Fibroblast of mammary gland (primary cell): Measurements from ENCODE around the gene AZU1.
"Not testable (repeated sequence)": the region's sequence is repeated elsewhere in the genome, so short reads cannot be mapped to it uniquely, and the experiment has no call there.

Source experiments
- DNase-seq: peaks from one replicate; pipeline ENCODE4 v3.0.0-alpha.2; 2010; ENCODE audit warnings: low read depth
- H3K4me3 ChIP-seq: 2 replicates; pipeline ENCODE4 v1.5.1; 2011; ENCODE audit warnings: low read depth, mild to moderate bottlenecking, low read length, moderate library complexity; ENCODE audit not compliant: control insufficient read depth
- TF ChIP-seq, protein P1 (sequence below): conservative IDR thresholded peaks from 2 replicates; pipeline ENCODE4 v1.5.1; 2011; ENCODE audit warnings: low read depth, low read length, inconsistent platforms; ENCODE audit not compliant: control insufficient read depth, insufficient read depth

AZU1 gene

DNA sequence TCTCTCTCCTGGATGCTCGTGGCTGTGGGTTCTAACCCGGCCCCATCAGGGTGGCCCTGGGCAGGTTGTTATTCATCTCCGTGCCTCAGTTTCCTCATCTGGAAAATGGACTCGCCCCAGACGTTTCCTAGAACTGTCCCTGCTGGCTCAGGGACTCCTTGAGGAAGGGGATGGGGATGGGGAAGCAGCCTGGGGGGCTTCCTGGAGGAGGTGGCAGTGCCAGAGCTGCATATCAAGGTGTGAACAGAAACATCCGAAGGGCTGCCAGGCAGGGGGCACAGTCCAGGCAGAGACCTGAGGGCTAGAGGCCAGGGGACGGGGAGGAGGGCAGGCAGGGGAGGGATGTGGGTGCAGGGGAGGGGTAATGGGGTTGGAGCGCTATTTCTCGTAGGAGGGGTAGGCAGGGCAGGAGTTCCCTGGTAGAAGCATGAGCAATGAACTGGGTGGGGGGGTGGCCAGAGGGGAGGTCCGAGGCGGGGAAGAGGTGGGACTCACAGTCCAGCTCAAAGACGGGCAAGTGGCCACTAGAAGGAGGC is 20.8 kb downstream of the AZU1 start:
- no peak overlapping the region for H3K4me3 ChIP-seq
- TF ChIP-seq, protein P1, sequence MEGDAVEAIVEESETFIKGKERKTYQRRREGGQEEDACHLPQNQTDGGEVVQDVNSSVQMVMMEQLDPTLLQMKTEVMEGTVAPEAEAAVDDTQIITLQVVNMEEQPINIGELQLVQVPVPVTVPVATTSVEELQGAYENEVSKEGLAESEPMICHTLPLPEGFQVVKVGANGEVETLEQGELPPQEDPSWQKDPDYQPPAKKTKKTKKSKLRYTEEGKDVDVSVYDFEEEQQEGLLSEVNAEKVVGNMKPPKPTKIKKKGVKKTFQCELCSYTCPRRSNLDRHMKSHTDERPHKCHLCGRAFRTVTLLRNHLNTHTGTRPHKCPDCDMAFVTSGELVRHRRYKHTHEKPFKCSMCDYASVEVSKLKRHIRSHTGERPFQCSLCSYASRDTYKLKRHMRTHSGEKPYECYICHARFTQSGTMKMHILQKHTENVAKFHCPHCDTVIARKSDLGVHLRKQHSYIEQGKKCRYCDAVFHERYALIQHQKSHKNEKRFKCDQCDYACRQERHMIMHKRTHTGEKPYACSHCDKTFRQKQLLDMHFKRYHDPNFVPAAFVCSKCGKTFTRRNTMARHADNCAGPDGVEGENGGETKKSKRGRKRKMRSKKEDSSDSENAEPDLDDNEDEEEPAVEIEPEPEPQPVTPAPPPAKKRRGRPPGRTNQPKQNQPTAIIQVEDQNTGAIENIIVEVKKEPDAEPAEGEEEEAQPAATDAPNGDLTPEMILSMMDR, result no peak

GRCh38 chr19:849195-849594 is 21.6 kb downstream of the AZU1 start:
- DNase-seq, H3K4me3 ChIP-seq: not testable (repeated sequence)

More for the DNA sequence above, 20.8 kb downstream of the AZU1 start:
- DNase-seq, result peak; percentile 29

DNA sequence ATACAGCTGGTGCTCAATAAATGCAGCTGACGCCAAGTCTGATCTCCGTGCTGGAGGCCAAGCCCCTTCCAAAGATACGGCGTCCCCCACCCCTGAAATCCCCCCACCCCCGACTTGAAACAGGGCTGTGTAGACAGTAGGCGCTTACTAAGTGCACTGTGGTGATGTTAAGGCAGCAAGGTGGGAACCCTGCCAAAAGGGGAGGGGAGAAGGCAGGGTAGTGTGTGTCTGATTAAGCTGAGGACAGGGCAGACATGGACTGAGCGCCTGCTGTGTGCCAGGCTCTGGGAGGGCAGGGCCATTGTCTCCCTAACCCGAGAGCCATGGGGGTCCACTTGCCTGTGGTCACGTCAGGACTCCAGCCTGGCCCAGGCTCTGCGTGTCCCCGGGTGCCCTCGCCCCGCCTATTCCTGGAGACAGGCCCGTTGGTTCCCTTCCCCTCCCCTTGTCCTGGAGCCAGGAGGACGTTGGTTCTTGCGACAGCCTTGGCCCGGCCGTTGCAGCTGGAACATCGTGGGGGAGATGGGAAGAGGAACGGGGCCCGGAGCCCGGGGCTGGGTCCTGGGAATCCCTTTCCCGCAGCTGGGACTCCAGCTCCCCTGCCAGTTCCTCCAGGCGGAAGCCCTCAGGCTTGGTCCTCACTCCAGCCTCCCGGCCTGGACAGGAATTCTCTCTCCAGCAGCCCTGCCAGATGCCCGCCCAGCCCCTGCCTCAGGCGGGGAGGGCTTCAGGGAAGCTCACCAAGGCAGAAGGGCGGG is 22.8 kb downstream of the AZU1 start:
- TF ChIP-seq, protein P1, result no peak
- peak; percentile 94 for DNase-seq
- peak overlapping the region; percentile 13 for H3K4me3 ChIP-seq

GRCh38 chr19:850979-851335 is 23.3 kb downstream of the AZU1 start:
- TF ChIP-seq, protein P1, result no peak
- no peak for DNase-seq
- peak overlapping the region; percentile 13 for H3K4me3 ChIP-seq

DNA sequence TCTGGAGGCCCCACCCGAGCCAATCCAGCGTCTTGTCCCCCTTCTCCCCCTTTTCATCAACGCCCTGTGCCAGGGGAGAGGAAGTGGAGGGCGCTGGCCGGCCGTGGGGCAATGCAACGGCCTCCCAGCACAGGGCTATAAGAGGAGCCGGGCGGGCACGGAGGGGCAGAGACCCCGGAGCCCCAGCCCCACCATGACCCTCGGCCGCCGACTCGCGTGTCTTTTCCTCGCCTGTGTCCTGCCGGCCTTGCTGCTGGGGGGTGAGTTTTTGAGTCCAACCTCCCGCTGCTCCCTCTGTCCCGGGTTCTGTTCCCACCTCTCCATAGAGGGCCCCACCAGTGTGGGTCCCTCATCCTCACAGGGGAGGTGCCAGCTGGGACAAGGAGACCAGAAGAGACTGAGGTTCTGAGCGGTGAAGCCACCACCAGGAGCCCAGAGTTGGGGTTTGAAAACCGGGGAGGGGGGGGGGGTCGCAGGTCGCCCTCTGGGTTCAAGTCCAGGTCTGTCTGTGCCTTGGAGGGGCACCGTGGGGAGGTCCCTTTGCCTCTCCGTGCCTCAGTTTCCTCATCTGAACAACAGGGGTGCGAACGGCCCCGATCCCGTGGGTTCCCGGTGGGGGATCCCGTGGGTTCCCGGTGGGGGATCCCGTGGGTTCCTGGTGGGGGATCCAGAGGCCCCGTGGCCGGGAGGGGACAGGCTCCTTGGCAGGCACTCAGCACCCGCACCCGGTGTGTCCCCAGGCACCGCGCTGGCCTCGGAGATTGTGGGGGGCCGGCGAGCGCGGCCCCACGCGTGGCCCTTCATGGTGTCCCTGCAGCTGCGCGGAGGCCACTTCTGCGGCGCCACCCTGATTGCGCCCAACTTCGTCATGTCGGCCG is 24.7 kb downstream of the AZU1 start, which contains the start of gene ELANE:
Gene ELANE, plus strand, starts transcription at position 168 of the 878 bp plus-strand sequence. Its CDS starts 26 bp downstream, at position 194.
- no peak for DNase-seq
- no peak within 1 kb of the TSS for H3K4me3 ChIP-seq
- TF ChIP-seq, protein P1, result no peak

GRCh38 chr19:853014-853585 is 25.5 kb downstream of the AZU1 start:
- no peak overlapping the region for H3K4me3 ChIP-seq
- TF ChIP-seq, protein P1, result no peak
- DNase-seq, result no peak

- not testable (repeated sequence) for H3K4me3 ChIP-seq, DNase-seq
Measured at GRCh38 chr19:853614-854220, 26.1 kb downstream of the AZU1 start.
